Bronchial epithelial cell (primary cell): Measurements from ENCODE around the gene DHCR7. TPM values are rescaled to one million over a fixed set of nuclear protein-coding genes. Genes with fewer than 3 reads are reported as not detected.

Experiments
- DNase-seq: peaks from one replicate; pipeline ENCODE4 v3.0.0-alpha.2; 2010; ENCODE audit warnings: low read depth
- FAIRE-seq: peaks from 2 replicates; lab custom pipeline; 2011; peaks lifted over from hg19 to GRCh38; lab: Jason Lieb, UNC
- H3K27me3 ChIP-seq: 2 replicates; pipeline ENCODE4 v1.5.1; 2011; ENCODE audit warnings: low read length; ENCODE audit not compliant: control insufficient read depth, insufficient read depth
- H3K36me3 ChIP-seq: 2 replicates; pipeline ENCODE4 v1.5.1; 2011; ENCODE audit warnings: low read length; ENCODE audit not compliant: control insufficient read depth, insufficient read depth
- H3K4me3 ChIP-seq: 2 replicates; pipeline ENCODE4 v1.5.1; 2011; ENCODE audit warnings: mild to moderate bottlenecking, low read depth, low read length, control low read depth
- CTCF ChIP-seq: IDR thresholded peaks from 2 replicates; pipeline ENCODE4 v1.5.1; 2011; ENCODE audit warnings: mild to moderate bottlenecking, moderate library complexity, low read length, control low read depth, inconsistent platforms; ENCODE audit not compliant: insufficient read depth, severe bottlenecking
- total RNA-seq: library from RNA; depleted of rRNA; stranded (reverse); fragments of >200 nt; gene quantifications from 2 replicates; pipeline ENCODE4 v1.2.1, GENCODE V29; 2014

The DHCR7 gene, protein sequence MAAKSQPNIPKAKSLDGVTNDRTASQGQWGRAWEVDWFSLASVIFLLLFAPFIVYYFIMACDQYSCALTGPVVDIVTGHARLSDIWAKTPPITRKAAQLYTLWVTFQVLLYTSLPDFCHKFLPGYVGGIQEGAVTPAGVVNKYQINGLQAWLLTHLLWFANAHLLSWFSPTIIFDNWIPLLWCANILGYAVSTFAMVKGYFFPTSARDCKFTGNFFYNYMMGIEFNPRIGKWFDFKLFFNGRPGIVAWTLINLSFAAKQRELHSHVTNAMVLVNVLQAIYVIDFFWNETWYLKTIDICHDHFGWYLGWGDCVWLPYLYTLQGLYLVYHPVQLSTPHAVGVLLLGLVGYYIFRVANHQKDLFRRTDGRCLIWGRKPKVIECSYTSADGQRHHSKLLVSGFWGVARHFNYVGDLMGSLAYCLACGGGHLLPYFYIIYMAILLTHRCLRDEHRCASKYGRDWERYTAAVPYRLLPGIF
- total RNA-seq, result 29.4 and 60.3 TPM in 2 replicates

DNA sequence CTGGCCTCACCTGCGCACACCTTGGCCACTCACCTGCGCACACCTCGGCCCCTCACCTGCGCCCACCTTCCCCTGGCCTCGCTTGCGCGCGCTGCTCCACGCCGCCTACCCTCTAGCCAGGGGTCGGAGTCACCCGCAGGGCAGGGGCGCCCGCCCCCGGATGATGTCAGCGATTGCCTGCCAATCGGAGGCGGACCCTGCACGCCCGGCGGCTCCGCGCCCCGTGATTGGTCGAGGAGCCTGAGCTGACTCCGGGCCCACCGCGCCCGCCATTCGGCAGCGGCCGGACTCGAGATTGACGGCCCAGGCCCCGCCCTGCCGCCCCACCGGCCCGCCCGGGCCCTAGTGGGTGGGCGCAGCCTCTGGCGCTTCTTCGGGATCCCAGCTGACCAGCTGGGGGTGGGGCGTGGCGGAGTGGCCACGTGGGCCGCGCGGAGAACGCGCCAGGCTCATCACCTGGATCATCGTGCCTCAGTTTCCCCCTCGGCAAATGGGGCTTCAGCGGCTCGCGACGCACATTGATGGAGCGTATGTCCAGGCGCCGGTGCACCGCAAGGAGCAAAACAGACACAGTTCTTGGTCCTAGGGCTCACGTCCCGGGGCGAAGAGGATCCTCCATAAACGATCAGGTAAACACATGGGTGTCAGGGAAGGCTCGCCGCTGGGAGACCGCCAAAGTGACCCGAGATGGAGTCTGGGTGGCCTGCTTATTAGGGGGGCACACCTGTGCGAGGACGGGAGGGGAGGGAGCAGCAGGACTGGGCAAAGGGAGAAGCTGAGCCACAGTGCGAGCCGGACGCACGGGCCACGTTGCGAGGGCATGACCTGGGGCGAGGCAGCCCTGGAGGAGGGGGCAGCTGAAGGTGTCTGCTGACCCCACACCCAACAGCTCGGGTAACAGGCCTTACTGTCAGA lies at the start of gene DHCR7:
DHCR7 (minus strand) TSS at position 137 of the 915 bp plus-strand sequence. CDS start 3,441 bp downstream, outside the sequence.
- no peaks in the 10 kb centered on the region for H3K27me3 ChIP-seq
- FAIRE-seq (no peak), DNase-seq (peak; percentile 83)
- peaks cover 15% of the 10 kb centered on the region for H3K36me3 ChIP-seq
- H3K4me3 ChIP-seq, result peak within 1 kb of the TSS; percentile 96
- TF ChIP-seq CTCF, result no peak

GRCh38 chr11:71496421-71496820 lies 48.2 kb upstream of the DHCR7 start:
- FAIRE-seq (no peak), DNase-seq (no peak)
- H3K4me3 ChIP-seq, result no peak overlapping the region
- no peaks in the 10 kb centered on the region for H3K27me3 ChIP-seq
- no peak for TF ChIP-seq CTCF
- H3K36me3 ChIP-seq, result peaks cover 31% of the 10 kb centered on the region

DNA sequence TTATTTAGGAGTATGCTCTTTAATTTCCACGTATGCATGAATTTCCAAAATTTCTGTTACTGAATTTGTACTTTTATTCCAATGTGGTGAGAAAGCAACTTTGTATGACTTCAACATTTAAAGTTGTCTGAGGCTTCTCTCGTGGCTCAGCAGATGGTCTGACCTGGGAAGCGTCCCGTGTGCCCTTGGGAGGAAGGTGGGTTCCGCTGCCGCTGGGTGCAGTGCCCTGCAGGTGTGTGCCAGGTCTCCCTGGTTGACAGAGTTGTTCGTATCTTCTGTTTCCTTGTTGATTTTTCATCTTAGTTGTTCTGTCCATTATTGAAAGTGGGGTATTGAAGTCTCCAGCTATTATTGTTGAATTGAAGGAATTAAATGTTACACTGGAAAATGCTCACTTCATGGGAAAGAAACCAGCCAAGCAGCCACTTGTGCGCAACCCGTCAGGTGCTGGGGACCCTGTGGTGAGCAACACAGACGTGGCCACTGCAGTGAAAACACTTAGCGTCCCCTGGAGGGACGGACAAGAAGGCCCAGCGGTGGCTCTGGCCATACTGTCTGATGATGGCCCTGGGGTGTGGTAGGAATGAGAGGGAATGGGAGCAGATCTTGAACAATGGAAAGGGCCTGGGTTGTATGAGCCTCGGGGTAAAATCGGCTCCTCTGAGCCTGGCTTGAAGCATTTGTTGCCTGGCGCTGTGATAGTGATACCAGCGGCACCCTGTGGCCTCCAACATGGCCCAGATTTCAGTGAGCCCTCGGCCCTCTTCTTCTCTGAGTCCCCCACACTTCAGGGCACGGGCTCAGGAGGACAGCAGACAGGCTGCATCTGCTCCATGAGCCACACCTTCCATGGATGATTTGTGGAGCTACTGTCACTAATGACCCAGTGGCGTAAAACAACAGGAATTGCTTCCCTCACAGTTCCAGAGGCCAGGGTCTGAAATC lies 47.4 kb upstream of the DHCR7 start:
- no peak overlapping the region for H3K4me3 ChIP-seq
- no peak for DNase-seq
- FAIRE-seq, result peak; percentile 18
- no peak for TF ChIP-seq CTCF
- no peaks in the 10 kb centered on the region for H3K27me3 ChIP-seq
- peaks cover 36% of the 10 kb centered on the region for H3K36me3 ChIP-seq

- Histone ChIP-seq H3K27me3 (no peaks in the 10 kb centered on the region), H3K36me3 (peaks cover 36% of the 10 kb centered on the region), H3K4me3 (no peak overlapping the region)
- no peak for TF ChIP-seq CTCF
- FAIRE-seq (no peak), DNase-seq (no peak)
Observed at GRCh38 chr11:71491940-71492339, 43.7 kb upstream of the DHCR7 start.

GRCh38 chr11:71491531-71491930 lies 43.3 kb upstream of the DHCR7 start:
- Histone ChIP-seq H3K27me3 (no peaks in the 10 kb centered on the region), H3K36me3 (peaks cover 36% of the 10 kb centered on the region), H3K4me3 (no peak overlapping the region)
- no peak for FAIRE-seq
- TF ChIP-seq CTCF, result no peak
- DNase-seq, result no peak
